ENCODE data around the gene BARX1. TPM values are rescaled to one million over a fixed set of nuclear protein-coding genes. Genes with fewer than 3 reads are reported as not detected.

Gene BARX1
- total and polyA plus RNA-seq, 7 donors: 0.23 TPM; not detected in 6

DNA sequence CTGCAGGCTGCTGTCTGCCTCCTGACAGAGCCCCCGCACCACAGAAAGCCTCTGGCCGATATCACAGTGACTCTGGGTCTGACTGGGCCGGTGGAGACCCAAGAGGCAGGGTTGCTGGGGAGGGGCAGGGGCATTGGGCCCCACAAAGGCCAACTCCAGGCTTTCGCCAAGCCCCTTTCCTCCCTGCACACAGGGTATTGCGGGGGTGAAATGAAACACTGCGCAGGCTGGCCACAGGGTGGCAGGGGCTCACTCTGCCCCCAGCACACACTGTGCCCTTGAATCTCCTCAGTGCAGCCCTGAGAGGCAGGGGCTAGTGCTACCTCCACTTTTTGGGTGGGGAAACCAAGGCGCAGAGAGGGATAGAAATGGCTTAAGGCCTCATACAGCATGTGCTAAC lies 44.6 kb downstream of the BARX1 start:
- 94 to 95% methylated on average over 7 of the region's 7 CpGs for WGBS, 2 donors
- intact Hi-C loops (cut with DNase I): no loop called here
- H3K4me3 ChIP-seq: no peak overlapping the region
- no peaks in the 10 kb centered on the region for H3K4me1 ChIP-seq
- no peaks in the 10 kb centered on the region for H3K36me3 ChIP-seq
- H3K9me3 ChIP-seq: peaks cover 0 to 4% (median 0%) of the 10 kb centered on the region in 4 donors
- no peak overlapping the region for H3K27ac ChIP-seq
- H3K27me3 ChIP-seq: peaks cover 0 to 30% (median 0%) of the 10 kb centered on the region in 3 donors
- TF ChIP-seq POLR2AphosphoS5 (IDR thresholded peaks at IDR 0.05) (no peak), CTCF (IDR thresholded peaks at IDR 0.05) (no peak), POLR2A (IDR thresholded peaks at IDR 0.05) (no peak), EP300 (IDR thresholded peaks at IDR 0.05) (no peak)
- DNase-seq: no peak

DNA sequence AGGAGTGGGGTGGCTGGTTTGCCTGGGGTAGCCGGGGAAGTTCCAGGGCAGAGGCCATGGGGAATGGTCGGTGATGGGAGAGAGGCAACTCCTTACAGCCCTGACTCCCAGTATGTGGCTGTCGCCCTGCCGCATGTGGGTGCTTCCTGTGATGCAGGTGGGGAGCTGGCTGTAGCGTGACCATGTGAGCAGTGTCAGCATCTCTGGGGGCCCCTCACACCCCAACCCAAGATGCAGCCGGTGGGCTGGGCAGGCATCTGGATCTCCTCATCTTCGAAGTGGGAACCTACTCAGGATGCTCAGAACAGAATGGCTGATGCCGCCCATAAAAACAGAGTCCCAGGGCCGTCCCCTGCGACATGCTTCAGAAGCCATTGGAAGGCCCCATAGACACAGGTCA lies 45.0 kb downstream of the BARX1 start:
- intact Hi-C loops (cut with DNase I): no loop called here
- Histone ChIP-seq H3K27me3 (peaks cover 0 to 30% (median 0%) of the 10 kb centered on the region in 3 donors), H3K4me1 (no peaks in the 10 kb centered on the region), H3K27ac (no peak overlapping the region), H3K36me3 (no peaks in the 10 kb centered on the region), H3K4me3 (no peak overlapping the region), H3K9me3 (peaks cover 0 to 4% (median 0%) of the 10 kb centered on the region in 4 donors)
- DNase-seq: no peak
- TF ChIP-seq POLR2A (IDR thresholded peaks at IDR 0.05): no peak
- no peak for TF ChIP-seq POLR2AphosphoS5 (IDR thresholded peaks at IDR 0.05)
- no peak for TF ChIP-seq EP300 (IDR thresholded peaks at IDR 0.05)
- 94% methylated on average over 10 of the region's 10 CpGs for WGBS, 2 donors

DNA sequence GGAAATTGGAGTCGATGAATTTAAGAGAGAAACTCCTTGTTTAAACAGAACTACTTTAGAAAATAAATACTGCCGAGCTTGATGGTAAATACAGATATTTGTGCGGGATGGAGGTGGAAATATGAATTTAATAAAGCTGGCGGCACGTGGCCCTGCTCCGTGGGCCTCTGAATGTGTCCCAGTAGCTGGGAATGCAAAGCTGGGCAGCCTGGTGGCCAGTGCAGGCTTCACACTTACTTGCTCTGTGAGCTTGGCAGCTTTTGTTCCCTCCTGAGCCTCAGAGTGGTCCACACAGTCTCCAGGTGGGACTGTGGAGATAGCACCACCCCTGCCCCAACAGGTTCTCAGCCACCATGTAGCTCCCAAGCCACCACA lies 45.9 kb downstream of the BARX1 start:
- H3K36me3 ChIP-seq: no peaks in the 10 kb centered on the region
- no peak for DNase-seq
- 47 to 65% methylated on average over 6 of the region's 6 CpGs for WGBS, 2 donors
- intact Hi-C loops (cut with DNase I): no loop called here
- peaks cover 0 to 30% (median 0%) of the 10 kb centered on the region in 3 donors for H3K27me3 ChIP-seq
- no peaks in the 10 kb centered on the region for H3K4me1 ChIP-seq
- H3K9me3 ChIP-seq: peaks cover 0 to 4% (median 0%) of the 10 kb centered on the region in 4 donors
- no peak overlapping the region for H3K4me3 ChIP-seq
- no peak overlapping the region for H3K27ac ChIP-seq
- TF ChIP-seq EP300 (IDR thresholded peaks at IDR 0.05): no peak
- no peak for TF ChIP-seq POLR2AphosphoS5 (IDR thresholded peaks at IDR 0.05)
- no peak for TF ChIP-seq POLR2A (IDR thresholded peaks at IDR 0.05)
- TF ChIP-seq CTCF (IDR thresholded peaks at IDR 0.05): no peak

- Histone ChIP-seq H3K36me3 (no peaks in the 10 kb centered on the region), H3K4me3 (no peak overlapping the region), H3K27ac (no peak overlapping the region), H3K27me3 (peaks cover 0 to 30% (median 0%) of the 10 kb centered on the region in 3 donors), H3K4me1 (no peaks in the 10 kb centered on the region), H3K9me3 (peaks cover 0 to 4% (median 0%) of the 10 kb centered on the region in 4 donors)
- intact Hi-C loops (cut with DNase I): no loop called here
- 30 to 59% methylated on average over 15 of the region's 15 CpGs for WGBS, 2 donors
- TF ChIP-seq POLR2A (IDR thresholded peaks at IDR 0.05) (no peak), POLR2AphosphoS5 (IDR thresholded peaks at IDR 0.05) (no peak), CTCF (IDR thresholded peaks at IDR 0.05) (no peak), EP300 (IDR thresholded peaks at IDR 0.05) (no peak)
- DNase-seq: no peak
These were observed 46.4 kb downstream of the BARX1 start for GRCh38 chr9:93908591-93909241.

- peaks cover 0 to 28% (median 0%) of the 10 kb centered on the region in 3 donors for H3K27me3 ChIP-seq
- no peak for TF ChIP-seq POLR2AphosphoS5 (IDR thresholded peaks at IDR 0.05)
- TF ChIP-seq EP300 (IDR thresholded peaks at IDR 0.05): no peak
- TF ChIP-seq CTCF (IDR thresholded peaks at IDR 0.05): no peak
- no peak for TF ChIP-seq POLR2A (IDR thresholded peaks at IDR 0.05)
- no peak overlapping the region for H3K27ac ChIP-seq
- DNase-seq: no peak
- H3K4me1 ChIP-seq: no peaks in the 10 kb centered on the region
- intact Hi-C loops (cut with DNase I): no loop called here
- WGBS, 2 donors: 75 to 78% methylated on average over 5 of the region's 5 CpGs
- H3K4me3 ChIP-seq: no peak overlapping the region
- no peaks in the 10 kb centered on the region for H3K36me3 ChIP-seq
- H3K9me3 ChIP-seq: peaks cover 0 to 4% (median 0%) of the 10 kb centered on the region in 4 donors
These were observed 47.5 kb downstream of the BARX1 start for GRCh38 chr9:93907551-93908199.
